ENCODE data around the gene PREP. TPM values are rescaled to one million over a fixed set of nuclear protein-coding genes. Genes with fewer than 3 reads are reported as not detected.

PREP gene
- total RNA-seq, 1 donor from 2014 or later = 47.1 TPM

DNA sequence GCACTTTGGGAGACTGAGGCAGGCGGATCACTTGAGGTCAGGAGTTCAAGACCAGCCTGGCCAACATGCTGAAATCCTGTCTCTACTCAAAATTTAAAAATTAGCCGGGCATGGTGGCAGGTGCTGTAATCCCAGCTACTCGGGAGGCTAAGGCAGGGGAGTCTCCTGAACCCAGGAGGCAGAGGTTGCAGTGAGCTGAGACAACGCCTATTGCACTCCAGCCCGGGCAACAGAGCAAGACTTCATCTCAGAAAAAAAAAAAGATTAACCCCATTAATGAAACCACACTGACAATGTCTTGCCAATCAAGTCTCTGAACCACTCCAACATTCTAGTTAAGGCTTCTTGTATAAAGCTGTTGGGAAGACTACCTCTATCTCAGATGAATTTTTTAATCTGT is 4.0 kb downstream of the PREP start:
- intact Hi-C loops (cut with micrococcal nuclease) = no loop called here

DNA sequence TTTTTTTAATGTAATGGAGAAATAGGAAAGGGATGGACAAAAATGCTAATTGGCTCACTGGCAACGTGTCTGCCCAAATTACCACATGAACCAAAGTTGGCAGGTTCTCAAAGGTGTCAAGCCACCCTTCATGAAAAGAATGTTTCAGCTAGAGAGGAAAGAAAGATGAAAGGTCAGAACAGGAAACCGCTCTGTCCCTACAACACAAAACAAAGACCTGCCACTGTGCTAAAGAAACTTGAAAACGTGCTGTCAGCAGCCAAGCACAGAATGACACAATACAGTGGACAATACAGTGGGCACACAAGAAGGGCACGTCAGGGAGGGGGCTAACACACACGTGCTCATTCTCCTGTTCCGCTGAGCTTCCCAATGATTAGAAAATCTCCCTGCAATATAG is 4.9 kb downstream of the PREP start:
- intact Hi-C loops (cut with micrococcal nuclease) = no loop called here

DNA sequence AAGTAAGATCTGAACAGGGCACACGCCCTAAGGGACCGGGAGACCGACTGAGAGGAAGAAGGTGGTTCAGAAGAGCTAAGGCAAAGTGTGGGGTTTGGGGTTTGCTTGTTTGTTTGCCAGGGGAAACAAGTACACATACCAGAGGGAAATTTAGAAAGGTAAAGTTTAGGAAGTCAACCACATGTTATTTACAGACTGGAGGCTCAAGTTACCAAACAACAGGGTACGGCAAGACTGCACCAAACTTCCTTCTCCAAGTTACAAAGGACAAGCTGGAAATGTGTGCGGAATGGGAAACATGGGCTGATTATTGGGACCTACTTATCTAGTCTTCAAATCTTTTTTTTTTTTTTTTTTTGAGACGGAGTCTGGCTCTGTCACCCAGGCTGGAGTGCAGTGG is 11.2 kb downstream of the PREP start:
- intact Hi-C loops (cut with micrococcal nuclease) = no loop called here

DNA sequence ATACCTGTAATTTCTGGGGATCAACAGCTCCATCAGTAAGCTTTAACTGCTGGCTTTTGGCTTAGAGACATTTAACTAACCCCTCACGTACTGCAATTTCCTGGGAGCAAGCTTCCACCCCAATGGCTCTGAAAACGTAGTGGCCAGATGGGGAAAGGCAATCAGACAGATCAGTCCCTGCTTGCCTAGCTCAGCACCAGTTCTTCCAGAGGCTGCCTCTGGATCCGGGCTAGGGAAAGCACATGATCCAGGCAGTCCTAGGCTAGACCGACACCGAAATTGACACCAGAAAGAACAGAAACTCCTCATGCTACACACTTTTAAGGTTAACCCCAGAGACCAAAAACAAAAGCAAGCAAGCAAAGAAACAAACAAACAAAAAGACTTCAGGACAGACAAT is 13.3 kb downstream of the PREP start:
- intact Hi-C loops (cut with micrococcal nuclease) = no loop called here

- intact Hi-C loops (cut with micrococcal nuclease) = no loop called here
Observed at GRCh38 chr6:105388392-105388791, 14.5 kb downstream of the PREP start.

DNA sequence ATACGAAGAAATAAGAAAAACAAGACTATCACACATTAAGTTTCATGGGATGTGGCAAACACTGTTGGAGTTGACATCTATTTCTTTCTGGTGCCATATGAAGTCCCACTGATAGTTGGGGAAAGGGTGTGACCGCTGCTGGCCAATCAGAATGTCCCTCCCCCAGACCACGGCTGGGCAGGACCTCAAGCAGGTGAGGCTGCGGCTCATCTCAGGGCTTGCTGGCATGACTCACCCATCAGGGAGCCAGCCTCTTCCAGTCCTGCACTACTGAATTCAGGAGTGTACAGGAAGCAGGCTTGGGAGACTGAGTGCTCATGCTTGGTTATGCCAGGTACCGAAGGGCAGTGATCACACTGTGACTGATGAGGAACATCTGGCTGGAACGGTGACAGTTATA is 18.9 kb downstream of the PREP start:
- intact Hi-C loops (cut with micrococcal nuclease) = no loop called here

GRCh38 chr6:105382958-105383357 is 19.9 kb downstream of the PREP start:
- intact Hi-C loops (cut with micrococcal nuclease) = no loop called here

DNA sequence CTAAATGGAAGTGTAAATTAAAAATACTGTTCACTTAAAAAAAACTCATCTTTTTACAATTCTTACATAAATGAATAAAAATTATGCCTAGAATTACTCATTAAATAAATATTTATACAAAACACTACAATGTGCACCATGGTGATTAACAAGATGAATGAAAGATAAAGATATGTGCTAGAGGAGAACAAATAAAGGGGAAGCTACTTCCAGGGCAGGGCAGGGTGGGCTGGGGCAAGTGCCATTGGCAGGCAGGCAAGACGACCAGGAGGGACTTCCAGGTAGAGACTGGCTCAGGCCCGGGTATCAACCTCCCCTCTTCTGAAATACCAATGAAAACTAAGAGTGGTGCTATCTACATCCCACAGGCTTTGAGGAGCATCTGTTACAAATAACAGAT is 20.4 kb downstream of the PREP start:
- intact Hi-C loops (cut with micrococcal nuclease) = no loop called here

- intact Hi-C loops (cut with micrococcal nuclease) = no loop called here
Observed at GRCh38 chr6:105380634-105381033, 22.2 kb downstream of the PREP start.

- intact Hi-C loops (cut with micrococcal nuclease) = no loop called here
Observed at GRCh38 chr6:105375797-105376196, 27.1 kb downstream of the PREP start.

DNA sequence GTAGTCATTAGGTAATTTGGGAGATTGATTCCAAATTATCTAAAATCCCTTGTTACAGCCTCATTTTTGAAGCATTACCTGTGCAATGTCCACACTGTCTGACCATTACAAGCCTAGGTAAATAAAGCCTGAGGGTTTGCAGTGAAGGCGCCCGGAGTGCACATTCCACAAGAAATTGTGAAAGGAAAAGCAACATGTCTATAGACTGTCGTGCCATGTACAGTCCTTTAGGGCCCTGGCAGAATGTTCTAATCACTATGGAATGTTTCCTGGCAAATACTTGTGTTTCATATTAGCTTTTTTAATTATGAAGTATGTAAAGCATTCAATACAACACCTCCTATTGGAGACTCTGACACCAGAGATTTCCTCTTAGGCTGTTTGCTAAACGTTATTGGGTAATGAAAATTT is 28.9 kb downstream of the PREP start:
- intact Hi-C loops (cut with micrococcal nuclease) = no loop called here

DNA sequence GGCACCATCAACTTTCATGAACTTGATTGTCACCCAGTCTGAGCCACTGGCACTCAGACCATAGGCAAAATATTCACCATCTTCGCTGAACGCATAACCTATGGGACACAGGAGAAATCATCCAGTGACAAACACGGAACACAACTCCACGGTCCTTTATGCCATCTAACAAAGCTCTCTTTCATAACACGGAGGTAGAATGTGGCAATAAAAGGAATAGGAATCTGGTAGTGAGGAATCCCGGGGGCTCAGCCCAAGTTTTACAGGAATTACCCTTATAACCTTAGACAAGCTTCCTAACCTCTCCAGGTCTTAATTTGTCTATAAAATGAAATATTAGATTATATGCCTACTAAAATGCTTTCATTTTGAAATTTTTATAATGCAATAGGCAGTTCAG is 29.4 kb downstream of the PREP start:
- intact Hi-C loops (cut with micrococcal nuclease) = no loop called here

GRCh38 chr6:105372849-105373182 is 30.1 kb downstream of the PREP start:
- intact Hi-C loops (cut with micrococcal nuclease) = no loop called here

- intact Hi-C loops (cut with micrococcal nuclease) = no loop called here
Observed at GRCh38 chr6:105372142-105372848, 30.6 kb downstream of the PREP start.

- intact Hi-C loops (cut with micrococcal nuclease) = no loop called here
Observed at GRCh38 chr6:105370351-105370750, 32.5 kb downstream of the PREP start.

GRCh38 chr6:105369145-105369544 is 33.7 kb downstream of the PREP start:
- intact Hi-C loops (cut with micrococcal nuclease) = no loop called here

DNA sequence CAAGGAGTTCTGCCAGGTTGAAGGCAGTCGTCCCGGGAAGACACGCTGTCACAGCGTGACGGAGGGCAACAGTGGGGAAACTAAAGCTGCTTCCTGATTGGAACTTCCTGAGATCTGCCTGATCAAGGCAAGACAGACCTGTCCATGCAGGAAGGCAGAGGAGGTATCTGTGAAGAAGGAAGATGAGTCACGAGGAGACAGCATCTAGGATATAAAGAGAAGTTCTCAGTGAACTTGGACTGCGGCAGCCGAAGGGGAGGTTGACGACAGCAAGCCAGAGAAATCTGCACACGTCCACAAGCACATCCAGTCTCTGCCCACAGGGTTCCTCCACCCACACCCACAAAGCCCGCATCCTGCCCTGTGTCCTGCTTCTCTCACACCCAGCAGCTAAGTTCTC is 38.6 kb downstream of the PREP start:
- intact Hi-C loops (cut with micrococcal nuclease) = no loop called here

DNA sequence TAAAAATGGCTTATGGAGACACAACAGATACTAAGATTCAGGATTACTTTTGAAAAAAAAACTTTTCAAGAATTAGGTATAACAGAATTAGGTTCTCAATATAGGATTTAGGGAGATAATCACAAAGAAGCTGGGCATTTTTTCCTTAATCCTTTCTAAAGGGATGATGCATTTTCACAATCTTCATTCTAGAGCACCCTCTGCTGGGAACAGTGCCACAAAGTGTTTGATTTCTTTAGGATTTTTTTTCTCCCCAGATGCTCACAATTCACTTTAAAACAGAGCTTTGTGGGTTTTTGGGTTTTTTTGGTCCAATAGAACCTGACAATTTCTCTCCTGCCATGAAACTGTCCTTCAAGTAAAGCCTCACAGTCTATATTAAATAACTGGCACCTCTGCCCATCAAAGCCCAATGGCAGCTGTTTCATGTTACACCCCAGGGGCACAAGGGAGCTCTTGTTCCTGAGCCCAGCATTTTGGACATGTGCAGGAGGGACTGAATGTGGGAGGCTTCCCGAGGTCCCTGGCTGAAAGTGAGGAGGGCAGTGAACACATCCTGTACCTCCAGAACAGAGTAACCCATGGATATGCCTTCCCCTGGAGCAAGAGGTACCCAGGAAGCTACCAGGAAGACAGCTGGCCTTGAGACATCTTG is 39.7 kb downstream of the PREP start:
- intact Hi-C loops (cut with micrococcal nuclease) = loop anchor here (1.0 kb wide), 1 partner anchor 276 kb away; no protein-coding TSS in a partner anchor

DNA sequence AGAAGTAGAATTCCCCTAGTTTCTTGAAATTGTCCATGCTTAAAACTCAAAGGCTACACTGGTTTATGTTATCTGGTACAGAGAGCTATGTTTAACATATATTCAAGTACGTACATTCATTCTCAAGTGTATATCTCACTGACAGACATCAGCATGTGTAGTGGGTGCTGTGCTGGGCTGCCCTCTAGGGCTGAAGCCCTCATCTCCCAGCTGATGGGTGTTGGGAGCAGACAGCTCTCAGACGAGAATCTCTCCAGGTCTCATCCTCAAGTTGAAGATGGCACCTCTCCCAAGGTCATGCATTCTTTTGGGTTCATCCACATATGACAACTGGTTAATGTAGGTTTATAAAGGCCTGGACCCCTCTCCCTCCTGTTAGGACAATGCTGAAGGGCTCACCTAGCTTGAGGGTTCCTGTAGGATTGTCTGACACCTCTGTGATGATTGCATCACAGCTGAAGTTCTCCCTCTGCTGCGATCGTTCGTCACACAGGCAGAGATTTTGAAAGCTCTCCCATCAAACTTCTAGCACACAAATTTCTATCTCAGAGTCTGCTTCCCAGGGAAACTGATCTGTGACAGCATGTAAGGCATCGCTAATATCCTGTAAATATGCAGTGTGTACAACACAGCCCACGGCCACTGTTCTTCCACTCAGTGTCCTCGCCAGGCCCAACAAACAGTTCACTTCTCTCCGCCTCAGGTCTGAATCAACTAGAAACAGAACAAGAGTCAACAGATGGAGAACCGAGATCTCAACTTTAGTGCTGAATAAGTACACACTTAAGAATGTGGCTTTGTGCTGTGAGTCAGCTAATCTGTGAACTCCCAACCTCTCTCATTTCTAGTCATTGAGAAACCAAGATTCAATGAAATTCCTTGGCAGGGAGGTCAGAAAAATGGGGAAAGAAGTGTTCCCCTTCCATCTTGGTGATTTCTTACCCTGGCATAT is 43.2 kb downstream of the PREP start:
- intact Hi-C loops (cut with micrococcal nuclease) = no loop called here

GRCh38 chr6:105357165-105357564 is 45.7 kb downstream of the PREP start:
- intact Hi-C loops (cut with micrococcal nuclease) = no loop called here

GRCh38 chr6:105352037-105352617 is 50.8 kb downstream of the PREP start:
- intact Hi-C loops (cut with micrococcal nuclease) = no loop called here

GRCh38 chr6:105348897-105349296 is 54.0 kb downstream of the PREP start:
- intact Hi-C loops (cut with micrococcal nuclease) = no loop called here

All from T-helper 1 cell treated with Interleukin-12 subunit alpha and Interleukin-12 subunit beta and Interleukin-4 antibody, amounts not matched to agents 30 ng/mL and 1 ng/mL, for 36 hours (primary cell).